Body of pancreas (tissue), 4 donors: Measurements from ENCODE around the gene DUSP11. TPM values are rescaled to one million over a fixed set of nuclear protein-coding genes. Genes with fewer than 3 reads are reported as not detected.

Source experiments
- ATAC-seq: fragments of 150-250 bp; one replicate; pipeline ENCODE4 v1.9.1; 2016
- DNase-seq, 4 donors: peaks; one replicate each; pipeline ENCODE4 v3.0.0-alpha.2; 2019
- H3K27ac ChIP-seq, 4 donors: fragments of 200-600 bp; sonication (generic); 1 replicate in 3 of 4; 2 replicates in 1 of 4; pipeline versions ENCODE4 v1.5.1 to v1.6.1; 2016 to 2019; ENCODE audit warnings: mild to moderate bottlenecking in 1 of 4, mixed read lengths in 1 of 4, moderate library complexity in 1 of 4
- H3K27me3 ChIP-seq, 2 donors: fragments of 200-600 bp; sonication (generic); one replicate each; pipeline ENCODE4 v1.6.0; 2016; ENCODE audit warnings: mild to moderate bottlenecking in 1 of 2
- H3K36me3 ChIP-seq, 2 donors: fragments of 200-600 bp; sonication (generic); replicated peaks in 1 of 2; 2 replicates each; pipeline ENCODE4 v1.5.1; 2016; ENCODE audit warnings: low read depth in 2 of 2; ENCODE audit not compliant: insufficient read depth in 1 of 2
- H3K4me1 ChIP-seq: fragments of 200-600 bp; sonication (generic); one replicate; pipeline ENCODE4 v1.6.0; 2016
- H3K4me3 ChIP-seq, 2 donors: fragments of 200-600 bp; sonication (generic); 1 replicate in 1 of 2; 2 replicates in 1 of 2; pipeline ENCODE4 v1.5.1; 2016 to 2019
- H3K9me3 ChIP-seq, 3 donors: fragments of 200-600 bp; sonication (generic); 1 replicate in 2 of 3; 2 replicates in 1 of 3; pipeline ENCODE4 v1.5.1; 2016
- POLR2A ChIP-seq, 3 donors: fragments of 450-650 bp; IDR thresholded peaks; one replicate each; pipeline ENCODE4 v1.6.1; 2016; ENCODE audit warnings: antibody characterized with exemption in 3 of 3, mild to moderate bottlenecking in 2 of 3
- WGBS, 2 donors: methylation state at CpG; one replicate each; pipeline ENCODE4 v1.1.5; 2017; 5-methylcytosine and 5-hydroxymethylcytosine counted together
- intact Hi-C: fragments of 100-400 bp; cut with DNase I; formaldehyde crosslinking; loops from one replicate; pipeline ENCODE4 v1.15.1; 2023
- total RNA-seq, 2 donors: library from RNA; depleted of rRNA; stranded (reverse); fragments of >200 nt; gene quantifications; one replicate each; pipeline ENCODE4 v1.1.0, GENCODE V29; 2016
- TF ChIP-seq, protein P1 (sequence below), 7 experiments: fragments of 450-650 bp in 4 of 7; fragments of 200-600 bp in 3 of 7; sonication (generic) in 3 of 7; IDR thresholded peaks; one replicate each; pipeline ENCODE4 v1.5.1; 2016 to 2019; ENCODE audit warnings: antibody characterized with exemption in 7 of 7

Gene DUSP11
- total RNA-seq, 2 donors from 2014 or later = 10.9 to 13.7 TPM

GRCh38 chr2:73716543-73717250, 63.2 kb downstream of the DUSP11 start:
- H3K27ac ChIP-seq = peak overlapping the region in 1 of 4 donors; percentile 7
- no peaks in the 10 kb centered on the region for H3K9me3 ChIP-seq
- 35 to 37% methylated on average over 8 of the region's 8 CpGs for WGBS, 2 donors
- H3K4me3 ChIP-seq = no peak overlapping the region
- ATAC-seq (peak; percentile 60), DNase-seq (peak in 1 of 4 donors; percentile 34)
- no peaks in the 10 kb centered on the region for H3K36me3 ChIP-seq
- H3K4me1 ChIP-seq = no peaks in the 10 kb centered on the region
- TF ChIP-seq, protein P1, sequence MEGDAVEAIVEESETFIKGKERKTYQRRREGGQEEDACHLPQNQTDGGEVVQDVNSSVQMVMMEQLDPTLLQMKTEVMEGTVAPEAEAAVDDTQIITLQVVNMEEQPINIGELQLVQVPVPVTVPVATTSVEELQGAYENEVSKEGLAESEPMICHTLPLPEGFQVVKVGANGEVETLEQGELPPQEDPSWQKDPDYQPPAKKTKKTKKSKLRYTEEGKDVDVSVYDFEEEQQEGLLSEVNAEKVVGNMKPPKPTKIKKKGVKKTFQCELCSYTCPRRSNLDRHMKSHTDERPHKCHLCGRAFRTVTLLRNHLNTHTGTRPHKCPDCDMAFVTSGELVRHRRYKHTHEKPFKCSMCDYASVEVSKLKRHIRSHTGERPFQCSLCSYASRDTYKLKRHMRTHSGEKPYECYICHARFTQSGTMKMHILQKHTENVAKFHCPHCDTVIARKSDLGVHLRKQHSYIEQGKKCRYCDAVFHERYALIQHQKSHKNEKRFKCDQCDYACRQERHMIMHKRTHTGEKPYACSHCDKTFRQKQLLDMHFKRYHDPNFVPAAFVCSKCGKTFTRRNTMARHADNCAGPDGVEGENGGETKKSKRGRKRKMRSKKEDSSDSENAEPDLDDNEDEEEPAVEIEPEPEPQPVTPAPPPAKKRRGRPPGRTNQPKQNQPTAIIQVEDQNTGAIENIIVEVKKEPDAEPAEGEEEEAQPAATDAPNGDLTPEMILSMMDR (IDR thresholded peaks at IDR 0.05) = no peak
- no peak for TF ChIP-seq POLR2A (IDR thresholded peaks at IDR 0.05)
- intact Hi-C loops = no loop called here
- no peaks in the 10 kb centered on the region for H3K27me3 ChIP-seq

GRCh38 chr2:73714091-73714490, 65.8 kb downstream of the DUSP11 start:
- intact Hi-C loops = no loop called here
- TF ChIP-seq, protein P1 (IDR thresholded peaks at IDR 0.05) = no peak
- TF ChIP-seq POLR2A (IDR thresholded peaks at IDR 0.05) = no peak
- H3K36me3 ChIP-seq = no peaks in the 10 kb centered on the region
- no peaks in the 10 kb centered on the region for H3K4me1 ChIP-seq
- no peaks in the 10 kb centered on the region for H3K9me3 ChIP-seq
- ATAC-seq = no peak
- 81 to 88% methylated on average over 2 of the region's 2 CpGs for WGBS, 2 donors
- no peak overlapping the region for H3K27ac ChIP-seq
- no peak for DNase-seq
- H3K4me3 ChIP-seq = no peak overlapping the region
- no peaks in the 10 kb centered on the region for H3K27me3 ChIP-seq

Other genes starting within 250 kb of the DUSP11 start
- not detected for gene NAT8, start 137.7 kb downstream of the DUSP11 start, total RNA-seq
- 10 to 100 TPM; 12.5 to 14.5 TPM for gene TPRKB, start 42.8 kb downstream of the DUSP11 start, total RNA-seq
- gene C2orf78, start 4.1 kb upstream of the DUSP11 start, total RNA-seq = not detected
- 10 to 100 TPM in 1 of 2 donors, 1 to 10 TPM in 1; 9.2 to 10.4 TPM for gene STAMBP, start 48.9 kb upstream of the DUSP11 start, total RNA-seq
- 1 to 10 TPM in 1 of 2 donors, under 1 TPM in 1; 0.52 to 1.3 TPM for gene ACTG2, start 112.9 kb upstream of the DUSP11 start, total RNA-seq
- 10 to 100 TPM; 13.2 to 16.1 TPM for gene DGUOK, start 146.8 kb upstream of the DUSP11 start, total RNA-seq
- gene TET3, start 204.8 kb upstream of the DUSP11 start, total RNA-seq = 1 to 10 TPM; 6.7 to 7.3 TPM